HCT116 (cell line): ENCODE data around the gene RIN3. TPM values are rescaled to one million over a fixed set of nuclear protein-coding genes. Genes with fewer than 3 reads are reported as not detected.

Experiments
- ATAC-seq: fragments of 200-7000 bp; cut with Tn5 transposase; 2 replicates; pipeline ENCODE4 v1.9.1; 2020; ENCODE audit warnings: mild to moderate bottlenecking, moderate library complexity
- BruUV-seq: library from RNA; stranded (reverse); fragments of 400-500 nt; replicated peaks from 2 replicates; lab custom pipeline; 2021; lab: Mats Ljungman, UMichigan
- CTCF ChIA-PET: fragments of 300-600 bp; sonication (Branson Sonifier 250); formaldehyde crosslinking; loops from one replicate; lab custom pipeline; 2021; ENCODE audit warnings: antibody characterized with exemption; lab: Charles Lee
- POLR2A ChIA-PET: fragments of 300-600, 350-600 bp; sonication (Branson Sonifier 250); formaldehyde crosslinking; loops from one replicate; lab custom pipeline; 2021; ENCODE audit warnings: antibody characterized with exemption; lab: Charles Lee
- RAD21 ChIA-PET, 2 experiments: fragments of 300-600 bp; sonication (Branson Sonifier 250); formaldehyde crosslinking; loops; one replicate each; lab custom pipeline; 2023; ENCODE audit warnings: low total read pairs in 2 of 2; ENCODE audit not compliant: uncharacterized antibody in 2 of 2, unreplicated experiment in 2 of 2, low non-redundant PET in 1 of 2; lab: Charles Lee
- DNase-seq: peaks from one replicate; pipeline ENCODE4 v3.0.0-alpha.2; 2010; ENCODE audit warnings: low read depth, low spot score
- H2AFZ ChIP-seq: fragments of 200-600 bp; shearing (Covaris generic), sonication (generic); 2 replicates; pipeline ENCODE4 v1.6.1; 2017; ENCODE audit warnings: low read depth, mixed run types, mixed read lengths, antibody characterized with exemption, low read length; ENCODE audit not compliant: poor library complexity, severe bottlenecking
- H3K27ac ChIP-seq: 2 replicates; pipeline ENCODE4 v1.5.1; 2012; ENCODE audit warnings: low read depth, low read length
- H3K27me3 ChIP-seq: fragments of 200-600 bp; sonication (generic); 2 replicates; pipeline ENCODE4 v1.6.1; 2016; ENCODE audit warnings: mixed run types, low read length, mixed read lengths; ENCODE audit not compliant: insufficient read depth
- H3K36me3 ChIP-seq, 2 experiments: fragments of 200-500 bp in 1 of 2; fragments of 200-600 bp in 1 of 2; sonication (Bioruptor generic) in 1 of 2; sonication (generic) in 1 of 2; 2 replicates each; pipeline versions ENCODE4 v1.5.1 to v1.6.1; 2014 to 2016; ENCODE audit warnings: low read length in 2 of 2, inconsistent platforms in 1 of 2, mixed read lengths in 1 of 2, mixed run types in 1 of 2; ENCODE audit not compliant: insufficient read depth in 2 of 2, control insufficient read depth in 1 of 2
- H3K4me1 ChIP-seq, 2 experiments: fragments of 200-600 bp in 1 of 2; sonication (generic) in 1 of 2; 2 replicates each; pipeline versions ENCODE4 v1.5.1 to v1.6.1; 2012 to 2017; ENCODE audit warnings: low read length in 2 of 2, inconsistent platforms in 1 of 2, mild to moderate bottlenecking in 1 of 2, mixed read lengths in 1 of 2, mixed run types in 1 of 2, moderate library complexity in 1 of 2; ENCODE audit not compliant: insufficient read depth in 2 of 2, control insufficient read depth in 1 of 2
- H3K4me2 ChIP-seq: fragments of 200-600 bp; sonication (generic); 2 replicates; pipeline ENCODE4 v1.6.1; 2017; ENCODE audit warnings: mixed run types, low read length, mixed read lengths
- H3K4me3 ChIP-seq, 2 experiments: fragments of 200-600 bp in 1 of 2; sonication (generic) in 1 of 2; replicated peaks in 1 of 2; 2 replicates each; pipeline ENCODE4 v1.5.1; 2011 to 2016; ENCODE audit warnings: low read length in 2 of 2, control low read depth in 1 of 2, low read depth in 1 of 2, mild to moderate bottlenecking in 1 of 2, mixed read lengths in 1 of 2, mixed run types in 1 of 2
- H3K79me2 ChIP-seq: fragments of 200-600 bp; sonication (generic); 2 replicates; pipeline ENCODE4 v1.6.1; 2017; ENCODE audit warnings: mild to moderate bottlenecking, mixed run types, low read length, moderate library complexity, mixed read lengths; ENCODE audit not compliant: insufficient read depth
- H3K9ac ChIP-seq: fragments of 200-600 bp; sonication (generic); 2 replicates; pipeline ENCODE4 v1.6.1; 2016; ENCODE audit warnings: low read length, mixed read lengths
- H3K9me2 ChIP-seq: fragments of 200-600 bp; sonication (generic), shearing (Covaris generic); 2 replicates; pipeline ENCODE4 v1.6.1; 2017; ENCODE audit warnings: mixed run types, mild to moderate bottlenecking, moderate library complexity; ENCODE audit not compliant: insufficient read depth
- H3K9me3 ChIP-seq, 2 experiments: fragments of 200-500 bp in 1 of 2; fragments of 200-600 bp in 1 of 2; sonication (Bioruptor generic) in 1 of 2; sonication (generic) in 1 of 2; 2 replicates each; pipeline ENCODE4 v1.6.1; 2014 to 2017; ENCODE audit warnings: low read length in 2 of 2, mixed read lengths in 2 of 2, inconsistent platforms in 1 of 2, low read depth in 1 of 2, mild to moderate bottlenecking in 1 of 2, mixed run types in 1 of 2, moderate library complexity in 1 of 2; ENCODE audit not compliant: control insufficient read depth in 1 of 2, insufficient read depth in 1 of 2
- H4K20me1 ChIP-seq: fragments of 200-600 bp; sonication (generic), shearing (Covaris generic); 2 replicates; pipeline ENCODE4 v1.6.1; 2017; ENCODE audit warnings: mixed run types, mild to moderate bottlenecking, moderate library complexity; ENCODE audit not compliant: insufficient read depth
- ATF3 ChIP-seq: IDR thresholded peaks from 2 replicates; pipeline ENCODE4 v1.6.1; 2012
- CBX3 ChIP-seq: IDR thresholded peaks from 2 replicates; pipeline ENCODE4 v1.6.1; 2012; ENCODE audit warnings: low read depth
- CEBPB ChIP-seq: IDR thresholded peaks from 2 replicates; pipeline ENCODE4 v1.6.1; 2012; ENCODE audit warnings: low read depth
- CTCF ChIP-seq, 3 experiments: fragments of 200-600 bp in 1 of 3; sonication (generic) in 1 of 3; IDR thresholded peaks in 2 of 3; conservative IDR thresholded peaks in 1 of 3; 2 replicates each; pipeline ENCODE4 v1.5.1; 2012 to 2017; ENCODE audit warnings: low read depth in 2 of 3, low read length in 2 of 3, antibody characterized with exemption in 1 of 3, borderline replicate concordance in 1 of 3, control low read depth in 1 of 3, mild to moderate bottlenecking in 1 of 3, mixed read lengths in 1 of 3, mixed run types in 1 of 3, moderate library complexity in 1 of 3; ENCODE audit not compliant: insufficient read depth in 1 of 3
- EGR1 ChIP-seq: IDR thresholded peaks from 2 replicates; pipeline ENCODE4 v1.6.1; 2012; ENCODE audit warnings: low read depth
- ELF1 ChIP-seq: IDR thresholded peaks from 2 replicates; pipeline ENCODE4 v1.6.1; 2012; ENCODE audit warnings: low read depth, borderline replicate concordance
- EZH2 ChIP-seq: fragments of 200-600 bp; sonication (generic); IDR thresholded peaks from 2 replicates; pipeline ENCODE4 v1.6.1; 2017; ENCODE audit warnings: antibody characterized with exemption, mixed run types
- EZH2phosphoT487 ChIP-seq: fragments of 200-600 bp; IDR thresholded peaks from 2 replicates; pipeline ENCODE4 v1.6.1; 2018; ENCODE audit warnings: antibody characterized with exemption, borderline replicate concordance
- FOSL1 ChIP-seq: IDR thresholded peaks from 2 replicates; pipeline ENCODE4 v1.6.1; 2012; ENCODE audit warnings: low read depth
- JUND ChIP-seq: IDR thresholded peaks from 2 replicates; pipeline ENCODE4 v1.6.1; 2012
- POLR2AphosphoS5 ChIP-seq: IDR thresholded peaks from 2 replicates; pipeline ENCODE4 v1.6.1; 2011; ENCODE audit warnings: mild to moderate bottlenecking, low read depth, low read length, moderate library complexity
- RAD21 ChIP-seq: IDR thresholded peaks from 2 replicates; pipeline ENCODE4 v1.6.1; 2012; ENCODE audit warnings: low read depth, mild to moderate bottlenecking
- REST ChIP-seq: IDR thresholded peaks from 2 replicates; pipeline ENCODE4 v1.6.1; 2012; ENCODE audit warnings: low read depth
- SRF ChIP-seq: IDR thresholded peaks from 2 replicates; pipeline ENCODE4 v1.6.1; 2012; ENCODE audit warnings: low read depth
- YY1 ChIP-seq: IDR thresholded peaks from 2 replicates; pipeline ENCODE4 v1.6.1; 2011; ENCODE audit warnings: low read length, low read depth, moderate library complexity, mild to moderate bottlenecking; ENCODE audit not compliant: insufficient replicate concordance; ENCODE audit errors: extremely low read depth
- ZBTB33 ChIP-seq: IDR thresholded peaks from 2 replicates; pipeline ENCODE4 v1.6.1; 2011; ENCODE audit warnings: mild to moderate bottlenecking, low read length, moderate library complexity; ENCODE audit not compliant: insufficient replicate concordance; ENCODE audit errors: extremely low read depth
- ZFX ChIP-seq: fragments of 450-650 bp; IDR thresholded peaks from 2 replicates; pipeline ENCODE4 v1.6.1; 2017
- ZNF274 ChIP-seq: fragments of 200-500 bp; sonication (Bioruptor generic); IDR thresholded peaks from 2 replicates; pipeline ENCODE4 v1.6.1; 2014; ENCODE audit warnings: mild to moderate bottlenecking, low read depth, low read length, inconsistent platforms
- intact Hi-C: fragments of 100-400 bp; cut with micrococcal nuclease; formaldehyde crosslinking; loops from 2 replicates; pipeline ENCODE4 v1.10.0; 2022
- total RNA-seq: library from RNA; stranded (reverse); gene quantifications from one replicate; pipeline ENCODE4 v1.2.1, GENCODE V29; 2021; ENCODE audit not compliant: unreplicated experiment

The RIN3 gene
- total RNA-seq, 1 experiment from 2014 or later: 22.2 TPM

- POLR2A ChIA-PET: no interaction called here
- Histone ChIP-seq H3K36me3 (no peaks in the 10 kb centered on the region), H4K20me1 (no peaks in the 10 kb centered on the region), H3K27ac (no peak overlapping the region), H3K9ac (no peak overlapping the region), H3K4me3 (no peak overlapping the region), H3K9me3 (no peaks in the 10 kb centered on the region), H3K27me3 (no peaks in the 10 kb centered on the region), H2AFZ (no peak overlapping the region), H3K79me2 (peaks cover 15% of the 10 kb centered on the region; the same call in 1 of the 2 replicates), H3K9me2 (no peaks in the 10 kb centered on the region), H3K4me1 (peaks cover 6 to 33% of the 10 kb centered on the region in 2 experiments), H3K4me2 (no peak overlapping the region)
- intact Hi-C loops: no loop called here
- DNase-seq (no peak), ATAC-seq (no peak)
- RAD21 ChIA-PET: no interaction called here
- CTCF ChIA-PET: no interaction called here
- TF ChIP-seq CEBPB: no peak
- no peak for TF ChIP-seq ATF3
- no peak for TF ChIP-seq ELF1
- TF ChIP-seq YY1: no peak
- TF ChIP-seq RAD21: no peak
- no peak for TF ChIP-seq SRF
- no peak for TF ChIP-seq ZBTB33
- no peak for TF ChIP-seq REST
- no peak for TF ChIP-seq EZH2phosphoT487
- TF ChIP-seq FOSL1: no peak
- no peak for TF ChIP-seq EGR1
- no peak for TF ChIP-seq JUND
- no peak for TF ChIP-seq CTCF (IDR thresholded peaks at IDR 0.05 in 2 of 3, conservative IDR thresholded peaks at IDR 0.05 in 1 of 3; ENCODE audit: borderline replicate concordance in 1 of 3, insufficient read depth in 1 of 3, low read depth in 2 of 3, low read length in 2 of 3)
- TF ChIP-seq EZH2: no peak
- TF ChIP-seq ZFX: no peak
- TF ChIP-seq POLR2AphosphoS5: no peak
- TF ChIP-seq ZNF274: no peak
- no peak for TF ChIP-seq CBX3
- no TSS peak for BruUV-seq
Measured at GRCh38 chr14:92534932-92535643, 21.5 kb downstream of the RIN3 start.
